GM21515 (cell line): ENCODE data around the gene NEMP2.

Source experiments
- ATAC-seq: cut with Tn5 transposase; IDR thresholded peaks from one replicate; pipeline ENCODE4 v1.9.1; 2021; ENCODE audit not compliant: unreplicated experiment

Gene NEMP2, protein sequence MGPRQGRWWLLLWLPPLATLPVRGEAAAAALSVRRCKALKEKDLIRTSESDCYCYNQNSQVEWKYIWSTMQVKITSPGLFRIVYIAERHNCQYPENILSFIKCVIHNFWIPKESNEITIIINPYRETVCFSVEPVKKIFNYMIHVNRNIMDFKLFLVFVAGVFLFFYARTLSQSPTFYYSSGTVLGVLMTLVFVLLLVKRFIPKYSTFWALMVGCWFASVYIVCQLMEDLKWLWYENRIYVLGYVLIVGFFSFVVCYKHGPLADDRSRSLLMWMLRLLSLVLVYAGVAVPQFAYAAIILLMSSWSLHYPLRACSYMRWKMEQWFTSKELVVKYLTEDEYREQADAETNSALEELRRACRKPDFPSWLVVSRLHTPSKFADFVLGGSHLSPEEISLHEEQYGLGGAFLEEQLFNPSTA

DNA sequence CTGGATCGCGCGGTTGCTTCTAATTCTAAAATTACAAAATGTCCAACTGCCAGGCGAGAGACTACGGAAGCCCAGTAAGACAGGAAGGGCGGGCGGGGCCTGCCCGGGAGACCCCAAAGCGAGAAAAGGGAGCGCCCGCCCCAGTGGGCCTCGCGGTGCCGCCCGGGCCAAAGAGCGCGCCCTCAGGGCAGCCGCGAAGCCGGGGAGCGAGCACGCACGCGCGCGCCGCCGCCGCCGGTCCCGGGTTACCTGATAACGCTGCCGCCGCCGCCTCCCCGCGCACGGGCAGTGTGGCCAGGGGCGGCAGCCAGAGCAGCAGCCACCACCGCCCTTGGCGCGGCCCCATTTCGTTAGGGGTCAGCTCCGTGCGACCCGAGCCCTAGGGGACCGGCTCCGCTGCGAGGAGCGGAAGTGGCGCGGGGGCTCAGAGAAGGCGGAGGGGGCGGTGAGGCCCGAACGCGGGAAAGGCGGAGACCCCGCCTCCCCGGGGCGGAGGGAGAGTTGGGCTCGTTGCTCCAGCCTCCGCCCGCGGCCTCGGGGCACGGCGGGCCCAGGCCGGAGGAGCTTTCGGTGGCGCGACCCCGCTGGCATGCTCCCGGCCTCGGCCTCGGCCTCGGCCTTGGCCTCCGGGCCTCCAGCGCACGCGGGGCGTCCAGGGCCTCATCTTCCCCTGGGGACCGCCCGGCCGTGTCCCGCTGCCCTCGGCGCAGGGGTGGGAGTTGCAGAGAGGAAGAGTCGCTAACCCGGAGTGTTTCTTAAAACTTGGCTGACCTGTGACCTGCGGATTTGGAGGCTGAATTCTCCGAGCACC, at the start of gene NEMP2:
NEMP2 (minus strand) TSS at position 413 of the 811 bp plus-strand sequence; CDS start at position 346, 67 bp downstream.
- peak; percentile 69 for ATAC-seq

- peak; percentile 65 for ATAC-seq
Observed at GRCh38 chr2:190583507-190584337, 49.2 kb upstream of the NEMP2 start.

- peak; percentile 43 for ATAC-seq
Observed at GRCh38 chr2:190582736-190583506, 48.4 kb upstream of the NEMP2 start.

GRCh38 chr2:190582019-190582418, 47.5 kb upstream of the NEMP2 start:
- no peak for ATAC-seq

GRCh38 chr2:190579915-190580846, 45.7 kb upstream of the NEMP2 start:
- no peak for ATAC-seq

DNA sequence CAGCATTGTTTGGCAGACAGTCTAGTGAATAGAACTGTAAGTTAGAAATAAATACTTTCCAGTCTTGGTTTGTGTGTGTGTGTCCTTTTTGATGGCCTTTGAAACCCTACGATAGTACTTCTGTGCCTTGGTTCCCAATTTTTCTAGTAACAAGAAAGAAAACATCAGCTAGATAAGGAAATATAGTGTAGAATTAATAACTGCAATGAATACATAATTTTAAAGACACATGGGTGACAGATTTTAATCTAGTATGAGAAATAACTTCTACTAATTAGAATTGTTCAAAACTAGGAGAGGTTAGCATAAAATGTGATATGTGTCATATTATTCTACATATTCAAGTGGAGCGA, 44.5 kb upstream of the NEMP2 start:
- no peak for ATAC-seq

DNA sequence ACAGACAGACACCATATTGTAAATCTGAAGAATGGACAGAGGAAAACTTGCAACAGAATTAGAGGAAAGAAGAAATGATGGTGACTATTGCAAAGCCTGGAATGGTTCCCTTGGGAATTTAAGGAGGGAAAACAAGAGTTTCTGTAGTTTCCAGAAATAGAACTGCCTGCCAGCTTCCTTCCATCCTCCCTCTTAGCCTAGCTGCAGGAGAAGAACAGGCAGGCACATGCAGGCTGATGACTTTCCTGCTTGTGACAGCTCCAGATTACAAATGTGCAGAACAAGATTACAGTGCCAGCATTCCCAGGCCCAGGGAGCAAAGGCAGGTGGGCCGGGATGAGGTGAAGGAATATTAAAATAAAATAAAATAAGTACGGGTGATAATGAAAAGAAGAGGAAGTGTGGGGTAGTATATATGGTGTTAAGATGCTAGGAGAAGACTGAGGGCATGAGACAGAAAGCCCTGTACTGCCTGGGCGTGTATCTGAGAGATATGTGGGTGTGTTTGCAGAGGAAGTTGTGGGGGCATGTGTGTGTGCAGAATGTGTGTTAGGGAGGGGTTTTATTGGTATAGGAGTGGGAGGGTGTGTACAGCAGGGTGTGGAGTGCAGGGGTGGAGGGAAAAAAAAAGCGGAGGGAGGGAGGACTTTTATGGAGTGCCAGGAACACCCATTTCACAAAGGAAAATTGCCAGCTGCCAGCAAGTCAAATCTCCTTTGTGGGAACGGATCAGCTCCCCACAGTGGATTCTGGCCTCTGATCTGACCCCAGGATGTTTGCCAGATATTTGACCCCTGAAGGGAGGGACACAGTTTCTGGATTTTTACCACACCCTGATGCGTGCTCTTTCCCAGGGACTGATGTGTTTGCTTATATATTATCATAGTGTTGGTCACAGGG, 43.9 kb upstream of the NEMP2 start:
- ATAC-seq: no peak

- no peak for ATAC-seq
Observed at GRCh38 chr2:190576573-190576972, 42.1 kb upstream of the NEMP2 start.

- ATAC-seq: no peak
Observed at GRCh38 chr2:190575263-190575662, 40.7 kb upstream of the NEMP2 start.

DNA sequence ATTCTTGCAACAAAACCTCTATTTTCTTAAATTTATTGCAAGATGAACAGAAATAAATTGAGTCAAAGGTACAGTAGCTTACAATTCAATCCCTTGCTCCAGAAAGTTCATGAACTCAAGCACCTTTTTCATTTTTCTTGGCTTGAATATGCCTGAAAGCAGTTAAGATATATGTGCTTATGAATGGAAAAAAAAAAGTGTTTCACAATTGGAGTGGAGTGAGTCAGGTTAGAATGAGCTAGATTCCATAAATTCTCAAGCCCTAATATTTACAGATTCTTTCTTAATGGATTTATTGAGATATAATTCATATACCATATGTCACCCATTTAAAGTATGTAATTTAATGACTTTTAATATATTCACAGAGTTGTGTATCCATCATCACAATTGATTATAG, 39.6 kb upstream of the NEMP2 start:
- ATAC-seq: no peak

- no peak for ATAC-seq
Observed at GRCh38 chr2:190572246-190572645, 37.7 kb upstream of the NEMP2 start.

DNA sequence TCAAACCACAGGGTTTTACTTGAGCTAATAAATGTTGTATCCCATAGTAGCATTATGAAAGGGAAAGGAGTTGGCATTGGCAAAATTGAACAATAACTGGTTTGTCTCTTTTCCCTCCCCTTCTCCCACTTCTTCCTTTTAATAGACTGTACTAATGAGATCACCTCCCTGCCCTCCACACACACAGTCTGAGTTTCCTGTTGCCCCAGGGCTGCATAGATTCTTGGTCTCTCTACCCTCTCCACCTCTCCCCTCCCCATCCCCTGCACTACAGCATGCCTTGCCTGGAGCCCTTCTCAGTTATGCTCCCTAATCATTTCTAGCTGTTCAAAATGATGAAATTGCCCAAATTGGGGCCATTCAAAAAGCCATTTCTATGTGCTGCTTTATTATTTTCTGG, 37.2 kb upstream of the NEMP2 start:
- no peak for ATAC-seq

- no peak for ATAC-seq
Observed at GRCh38 chr2:190570871-190571270, 36.3 kb upstream of the NEMP2 start.

DNA sequence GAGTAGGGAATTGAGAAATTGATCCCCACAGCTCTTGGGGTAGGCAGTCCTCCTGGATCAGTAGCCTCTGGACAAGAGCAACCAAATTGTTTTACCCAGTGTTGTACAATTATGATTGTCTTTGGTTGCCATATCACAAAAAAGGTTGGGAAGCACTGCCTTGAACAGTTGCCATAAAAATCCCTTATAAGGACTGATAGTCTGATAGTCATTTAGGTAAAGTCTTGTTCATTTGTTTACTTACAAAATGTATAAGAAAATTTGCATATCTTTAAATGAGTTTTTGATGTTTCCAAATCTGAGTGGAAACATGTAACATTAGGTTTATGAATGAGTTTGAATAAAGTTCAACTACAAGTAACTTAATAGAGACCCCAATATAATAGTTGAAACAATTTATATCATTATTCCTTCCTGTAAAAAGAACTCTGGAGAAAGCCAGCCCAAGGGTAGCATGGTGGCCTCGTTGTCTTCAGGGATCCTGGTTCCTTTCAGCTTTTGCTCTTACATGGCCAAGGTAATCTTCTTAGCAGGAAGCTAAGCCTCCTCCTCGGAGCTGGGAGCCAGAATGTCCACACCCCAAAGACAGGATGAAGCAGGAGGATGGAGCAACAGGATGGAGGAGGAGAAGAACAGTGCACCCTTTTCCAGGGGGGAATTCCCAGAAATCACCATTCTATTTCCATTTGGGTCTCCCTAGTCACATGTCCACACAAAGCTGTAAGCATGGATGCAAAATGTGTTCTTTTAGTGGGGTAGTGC, 35.7 kb upstream of the NEMP2 start:
- no peak for ATAC-seq

DNA sequence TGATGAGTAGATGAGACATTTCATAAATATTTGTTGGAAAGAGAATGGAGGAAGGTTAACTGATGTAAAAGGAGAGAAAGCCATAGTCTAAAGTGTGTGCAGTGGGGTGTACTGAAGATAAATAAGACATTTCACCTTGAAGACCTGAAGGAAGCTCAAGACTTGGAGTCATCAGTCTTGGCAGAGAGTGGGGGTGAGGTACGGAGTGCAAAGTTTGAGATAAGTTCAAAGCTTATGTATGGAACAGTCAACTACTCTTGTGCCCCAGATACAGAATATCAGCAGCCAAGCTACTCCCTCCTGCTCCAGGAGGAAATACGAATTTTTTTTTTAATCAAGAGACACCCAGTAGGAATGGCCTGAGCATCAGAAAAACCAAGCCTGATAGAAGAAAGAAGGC, 30.3 kb upstream of the NEMP2 start:
- no peak for ATAC-seq

DNA sequence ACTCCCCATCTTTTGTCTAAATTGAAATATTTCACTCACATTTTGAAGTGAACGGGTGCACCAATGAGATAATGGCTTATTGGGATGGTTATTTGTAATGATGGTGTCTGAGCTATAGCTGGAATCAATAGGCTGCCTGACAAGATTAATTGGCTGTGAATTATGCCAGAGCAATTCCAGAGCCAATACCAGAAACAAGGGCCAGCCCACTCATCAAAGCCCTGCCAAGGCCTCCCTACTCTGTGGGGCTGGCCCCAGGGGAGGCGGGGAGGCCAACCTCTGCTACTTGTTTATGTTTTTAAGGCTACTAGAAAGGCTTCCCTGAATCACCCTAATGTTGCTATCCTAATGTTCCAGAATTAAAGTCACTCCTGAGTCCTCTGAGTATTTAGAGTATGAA, 29.1 kb upstream of the NEMP2 start:
- ATAC-seq: no peak

GRCh38 chr2:190563109-190563508, 28.6 kb upstream of the NEMP2 start:
- ATAC-seq: no peak

GRCh38 chr2:190562121-190562520, 27.6 kb upstream of the NEMP2 start:
- no peak for ATAC-seq
